ENCODE results near the gene OR14J1.

OR14J1 gene

GRCh38 chr6:29301316-29301715, at the start of gene OR14J1:
OR14J1 (plus strand) TSS chr6:29301701; CDS start chr6:29306690, 4,989 bp downstream.
- Histone ChIP-seq H3K27me3 (ENCODE audit: insufficient read depth, low read depth) (no peaks in the 10 kb centered on the region), H3K4me1 (ENCODE audit: low read depth, poor library complexity, severe bottlenecking) (no peaks in the 10 kb centered on the region), H3K4me2 (no peak within 1 kb of the TSS), H3K4me3 (IDR thresholded peaks at IDR 0.05; ENCODE audit: insufficient read depth, low read depth, low read length) (no peak within 1 kb of the TSS), H2AFZ (ENCODE audit: low read depth) (no peak within 1 kb of the TSS), H3K79me2 (ENCODE audit: insufficient read depth, low read depth) (no peaks in the 10 kb centered on the region), H4K20me1 (ENCODE audit: insufficient read depth) (no peaks in the 10 kb centered on the region), H3K36me3 (ENCODE audit: insufficient read depth) (no peaks in the 10 kb centered on the region), H3K27ac (no peak within 1 kb of the TSS), H3K9ac (no peak within 1 kb of the TSS)
- no peak for TF ChIP-seq CTCF (conservative IDR thresholded peaks at IDR 0.05; ENCODE audit: low read depth, low read length)

- no peak for TF ChIP-seq CTCF (conservative IDR thresholded peaks at IDR 0.05; ENCODE audit: low read depth, low read length)
- Histone ChIP-seq H3K4me2 (no peak overlapping the region), H3K27me3 (ENCODE audit: insufficient read depth, low read depth) (no peaks in the 10 kb centered on the region), H3K4me1 (ENCODE audit: low read depth, poor library complexity, severe bottlenecking) (no peaks in the 10 kb centered on the region), H4K20me1 (ENCODE audit: insufficient read depth) (no peaks in the 10 kb centered on the region), H3K27ac (no peak overlapping the region), H3K36me3 (ENCODE audit: insufficient read depth) (no peaks in the 10 kb centered on the region), H3K79me2 (ENCODE audit: insufficient read depth, low read depth) (no peaks in the 10 kb centered on the region), H3K4me3 (IDR thresholded peaks at IDR 0.05; ENCODE audit: insufficient read depth, low read depth, low read length) (no peak overlapping the region), H3K9ac (no peak overlapping the region), H2AFZ (ENCODE audit: low read depth) (no peak overlapping the region)
These were observed 49.8 kb upstream of the OR14J1 start for GRCh38 chr6:29251736-29252135.

- no peaks in the 10 kb centered on the region for H3K4me1 ChIP-seq (ENCODE audit: low read depth, poor library complexity, severe bottlenecking)
- H3K9ac ChIP-seq, result no peak overlapping the region
- H2AFZ ChIP-seq (ENCODE audit: low read depth), result no peak overlapping the region
- H3K27ac ChIP-seq, result no peak overlapping the region
- H3K36me3 ChIP-seq (ENCODE audit: insufficient read depth), result no peaks in the 10 kb centered on the region
- H4K20me1 ChIP-seq (ENCODE audit: insufficient read depth), result no peaks in the 10 kb centered on the region
- TF ChIP-seq CTCF (conservative IDR thresholded peaks at IDR 0.05; ENCODE audit: low read depth, low read length), result no peak
- H3K27me3 ChIP-seq (ENCODE audit: insufficient read depth, low read depth), result no peaks in the 10 kb centered on the region
- no peak overlapping the region for H3K4me2 ChIP-seq
- H3K79me2 ChIP-seq (ENCODE audit: insufficient read depth, low read depth), result no peaks in the 10 kb centered on the region
- no peak overlapping the region for H3K4me3 ChIP-seq (IDR thresholded peaks at IDR 0.05; ENCODE audit: insufficient read depth, low read depth, low read length)
These were observed 46.0 kb upstream of the OR14J1 start for GRCh38 chr6:29255530-29255929.

- no peaks in the 10 kb centered on the region for H3K36me3 ChIP-seq (ENCODE audit: insufficient read depth)
- H2AFZ ChIP-seq (ENCODE audit: low read depth), result no peak overlapping the region
- H3K4me2 ChIP-seq, result no peak overlapping the region
- no peaks in the 10 kb centered on the region for H3K4me1 ChIP-seq (ENCODE audit: low read depth, poor library complexity, severe bottlenecking)
- H3K9ac ChIP-seq, result no peak overlapping the region
- no peaks in the 10 kb centered on the region for H3K27me3 ChIP-seq (ENCODE audit: insufficient read depth, low read depth)
- no peaks in the 10 kb centered on the region for H4K20me1 ChIP-seq (ENCODE audit: insufficient read depth)
- no peaks in the 10 kb centered on the region for H3K79me2 ChIP-seq (ENCODE audit: insufficient read depth, low read depth)
- H3K27ac ChIP-seq, result no peak overlapping the region
- TF ChIP-seq CTCF (conservative IDR thresholded peaks at IDR 0.05; ENCODE audit: low read depth, low read length), result no peak
- no peak overlapping the region for H3K4me3 ChIP-seq (IDR thresholded peaks at IDR 0.05; ENCODE audit: insufficient read depth, low read depth, low read length)
These were observed 41.8 kb upstream of the OR14J1 start for GRCh38 chr6:29259721-29260120.
